HG03457 (cell line): ENCODE results near the gene TMEM221.

Experiments
- ATAC-seq: cut with Tn5 transposase; IDR thresholded peaks from one replicate; pipeline ENCODE4 v1.9.1; 2021; ENCODE audit warnings: moderate number of reproducible peaks; ENCODE audit not compliant: unreplicated experiment

TMEM221 gene

DNA sequence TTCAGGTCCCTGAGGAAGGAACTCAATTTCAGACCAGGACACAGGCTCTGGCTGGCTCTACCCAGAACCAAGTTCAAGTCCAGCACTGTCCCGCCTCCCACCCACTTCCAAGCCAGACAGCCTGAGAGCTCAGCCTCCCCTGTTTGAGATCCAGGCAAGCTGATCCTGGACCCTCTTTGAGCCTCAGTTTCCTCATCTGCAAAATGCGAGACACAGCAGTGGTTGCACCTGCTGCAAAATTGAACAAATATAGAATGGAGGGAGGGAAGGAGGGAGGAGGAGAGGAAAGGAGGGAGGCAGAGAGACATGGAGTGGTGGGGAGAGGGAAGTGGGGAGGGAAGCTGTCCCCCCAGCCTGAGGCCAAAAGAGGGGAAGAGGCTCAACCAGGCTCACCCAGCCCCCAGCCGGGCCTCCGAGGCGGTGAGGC, 751 bp downstream of the TMEM221 start:
- ATAC-seq: no peak

DNA sequence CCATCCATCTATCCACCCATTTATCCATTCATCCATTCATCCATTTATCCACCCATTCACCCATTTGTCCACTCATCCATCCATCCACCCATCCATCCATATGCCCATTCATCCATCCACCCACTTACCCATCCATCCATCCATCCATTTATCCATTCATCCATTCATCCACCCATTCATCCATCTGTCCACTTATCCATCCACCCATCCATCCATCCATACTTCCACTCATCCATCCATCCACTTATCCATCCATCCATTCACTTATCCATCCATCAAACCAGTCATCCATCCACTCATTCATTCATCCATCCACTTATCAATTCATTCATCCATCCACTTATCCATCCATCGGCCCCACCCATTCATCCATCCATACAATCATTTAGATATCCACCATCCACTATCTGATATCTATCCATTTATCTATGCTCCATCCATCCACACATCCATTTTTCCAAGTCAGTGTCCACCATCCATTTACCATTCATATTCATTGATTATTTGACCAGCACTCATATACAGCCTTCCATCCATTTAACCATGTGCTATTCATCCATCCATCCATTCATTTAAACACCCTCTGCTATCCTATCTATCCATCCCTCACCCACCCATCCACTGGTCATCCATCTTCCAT, 2.8 kb downstream of the TMEM221 start:
- no peak for ATAC-seq

DNA sequence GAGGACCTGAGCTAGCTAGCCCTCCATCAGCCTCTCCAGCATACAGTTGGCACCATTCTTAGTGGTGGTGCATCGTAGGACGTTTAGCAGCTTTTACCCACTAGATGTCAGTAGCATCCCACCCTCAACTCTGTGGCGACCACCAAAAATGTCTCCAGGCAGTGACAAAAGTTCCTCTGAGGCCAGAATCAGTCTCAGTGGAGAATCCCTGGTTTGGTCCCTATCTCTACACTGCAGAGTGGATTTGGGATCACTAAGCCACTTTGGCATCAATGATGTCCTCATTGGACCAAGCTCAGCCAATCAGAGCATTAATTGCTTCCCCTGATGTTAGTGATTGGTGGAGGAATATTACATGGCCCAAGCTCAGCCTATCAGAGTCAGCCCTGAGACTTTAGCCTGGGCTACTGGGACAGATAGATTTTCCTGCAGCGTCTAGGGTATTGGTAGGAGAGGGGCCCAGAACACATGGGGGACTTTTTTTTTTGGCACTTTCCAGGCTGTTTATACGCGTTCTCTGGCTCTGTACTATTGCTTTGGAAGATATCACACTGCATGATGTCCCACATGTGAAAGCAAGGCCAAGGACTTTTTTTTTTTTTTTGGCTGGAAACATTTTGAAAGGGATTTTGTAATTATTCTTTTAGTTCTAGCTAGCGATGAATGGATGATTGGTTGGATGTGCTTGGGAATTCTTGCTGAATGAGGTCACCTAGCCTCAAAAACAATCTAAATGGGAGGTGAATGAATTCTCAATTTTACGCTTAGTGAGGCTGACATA, 7.0 kb downstream of the TMEM221 start:
- ATAC-seq: no peak

DNA sequence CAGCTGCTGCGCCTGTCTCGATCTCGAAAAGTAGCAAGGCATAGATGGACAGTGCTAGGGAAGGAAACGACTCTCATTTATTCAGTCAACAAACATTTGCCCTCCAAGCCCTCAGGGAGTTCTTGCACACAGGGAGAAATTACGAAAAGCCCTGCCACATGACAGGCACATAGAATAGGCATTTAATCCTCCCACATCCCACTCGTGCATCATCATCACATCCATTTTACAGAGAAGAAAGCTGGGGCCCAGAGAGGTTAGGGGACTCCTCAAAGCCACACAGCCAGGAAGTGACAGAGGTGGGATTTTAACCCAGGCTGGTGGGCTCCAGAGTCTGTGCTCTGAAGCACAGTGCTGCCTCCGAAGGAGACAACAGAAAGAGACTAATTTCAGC, 11.6 kb downstream of the TMEM221 start:
- ATAC-seq: no peak

DNA sequence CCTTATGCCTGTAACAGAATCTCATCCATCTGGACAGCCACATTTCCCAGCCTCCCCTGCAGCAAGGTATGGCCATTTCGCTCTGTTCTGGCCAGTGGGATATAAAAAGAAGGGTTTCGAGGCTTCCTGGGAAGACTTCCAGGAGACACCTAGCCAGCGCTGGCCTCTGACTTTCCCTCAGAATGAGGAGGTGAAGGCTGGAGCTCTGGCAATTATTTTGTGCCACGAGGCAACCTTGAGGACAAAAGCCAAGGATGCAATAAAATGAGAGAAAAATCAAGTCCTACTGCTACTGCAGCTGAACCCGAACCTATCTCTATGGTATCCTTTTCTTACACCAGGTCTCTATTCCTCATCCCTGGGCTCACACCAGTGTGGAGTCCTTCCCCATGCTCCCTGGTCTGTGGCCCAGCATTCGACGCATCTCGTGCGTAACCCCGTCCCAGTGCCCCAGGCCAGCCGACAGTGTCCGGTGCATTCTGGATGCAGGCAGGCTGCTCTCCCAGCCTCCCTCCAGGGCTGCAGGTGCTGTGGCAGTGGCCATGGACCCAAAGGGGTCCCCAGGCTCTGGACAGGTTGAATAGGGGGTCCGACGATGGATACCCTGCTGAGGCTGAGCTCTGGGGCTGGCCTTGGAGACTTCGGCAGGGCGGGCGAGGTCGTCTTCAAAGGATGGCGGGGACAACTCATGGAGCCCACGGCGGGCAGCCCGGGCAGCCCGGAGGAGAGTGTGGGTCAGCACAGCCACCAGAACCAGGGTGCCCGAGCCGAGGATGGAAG, 12.2 kb downstream of the TMEM221 start:
- no peak for ATAC-seq

DNA sequence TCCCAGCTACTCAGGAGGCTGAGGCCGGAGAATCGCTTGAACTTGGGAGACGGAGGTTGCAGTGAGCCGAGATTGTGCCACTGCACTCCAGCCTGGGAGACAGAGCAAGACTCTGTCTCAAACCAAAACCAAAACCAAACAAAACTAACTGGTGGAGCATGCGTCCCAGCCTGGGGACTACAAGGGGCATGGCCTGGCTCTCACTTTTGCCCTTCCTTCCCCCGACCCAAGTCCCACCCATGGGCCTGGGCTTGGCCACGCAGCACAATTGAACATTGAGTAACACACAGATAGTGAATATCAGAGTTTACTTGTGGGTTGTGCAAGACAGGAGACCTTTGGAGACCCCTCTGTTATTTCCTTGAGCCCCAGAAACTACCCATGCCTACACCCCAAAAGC, 13.2 kb downstream of the TMEM221 start:
- no peak for ATAC-seq

DNA sequence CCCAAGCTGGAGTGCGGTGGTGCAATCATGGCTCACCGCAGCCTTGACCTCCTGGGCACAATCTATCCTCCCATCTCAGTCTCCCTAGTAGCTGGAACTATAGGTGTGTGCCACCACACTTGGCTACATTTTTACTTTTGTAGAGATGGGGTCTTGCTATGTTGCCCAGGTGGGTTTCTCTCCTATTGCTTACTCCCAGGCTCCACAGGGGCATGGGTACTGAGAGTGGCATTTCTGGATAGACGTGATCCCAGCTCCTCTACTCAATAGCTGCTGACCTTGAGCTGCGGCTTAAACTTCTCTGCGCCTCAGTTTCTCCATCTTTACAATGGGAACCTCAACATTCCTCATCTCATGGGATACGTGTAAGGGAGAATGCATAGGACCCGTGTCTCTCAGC, 17.1 kb downstream of the TMEM221 start:
- no peak for ATAC-seq

DNA sequence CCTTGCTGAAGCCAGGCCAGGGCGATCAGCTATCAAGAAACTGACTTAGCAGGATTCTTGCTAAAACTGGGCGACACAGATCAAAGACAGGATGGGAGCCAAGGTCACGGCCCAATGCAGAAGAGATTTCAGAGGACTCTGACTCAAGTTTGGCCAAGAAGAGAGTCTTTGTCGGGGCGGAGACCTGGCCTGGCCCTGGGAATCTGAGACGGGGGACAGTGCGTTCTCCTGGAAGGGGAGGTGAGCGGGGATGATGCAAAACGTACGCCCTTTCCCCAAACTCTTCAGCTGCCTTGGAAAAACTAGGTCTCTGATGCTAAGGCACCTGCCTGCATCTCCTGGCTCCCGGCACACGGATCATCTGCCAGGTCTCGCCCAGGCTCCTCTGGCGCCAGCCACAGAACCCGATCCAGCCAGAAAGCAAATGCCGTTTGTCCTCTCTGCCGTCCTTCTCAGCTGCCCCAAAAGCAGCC, 18.8 kb downstream of the TMEM221 start:
- no peak for ATAC-seq

DNA sequence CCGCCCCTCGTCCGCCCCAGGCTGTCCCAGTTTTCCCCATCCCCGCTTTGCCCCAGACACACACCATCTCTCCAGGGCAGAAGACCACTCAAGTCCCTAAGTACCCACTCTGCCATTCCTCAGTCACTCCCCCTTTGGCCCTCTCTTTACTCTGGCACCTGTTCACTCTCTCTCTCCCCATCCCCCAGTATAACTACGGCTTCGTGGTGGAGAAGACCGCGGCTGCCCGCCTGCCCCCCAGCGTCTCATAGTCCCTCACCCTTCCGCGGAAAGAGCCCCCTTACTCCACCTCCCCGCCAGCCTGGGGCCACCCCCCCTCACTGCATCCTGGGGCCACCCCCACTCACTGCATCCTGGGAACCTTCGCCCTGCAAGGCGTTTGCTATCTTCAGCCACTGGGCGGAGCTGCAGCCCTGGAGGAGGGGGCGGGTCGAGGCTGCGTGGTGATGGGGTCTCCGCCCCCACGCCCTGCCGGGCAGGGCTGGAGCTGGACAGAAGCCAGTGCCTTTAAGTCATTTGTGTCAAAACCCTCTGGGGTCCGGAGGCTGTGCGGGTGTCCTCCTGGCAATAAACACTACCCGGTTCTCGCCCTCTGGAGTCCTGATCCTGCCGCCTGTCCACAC, 23.6 kb downstream of the TMEM221 start:
- no peak for ATAC-seq

DNA sequence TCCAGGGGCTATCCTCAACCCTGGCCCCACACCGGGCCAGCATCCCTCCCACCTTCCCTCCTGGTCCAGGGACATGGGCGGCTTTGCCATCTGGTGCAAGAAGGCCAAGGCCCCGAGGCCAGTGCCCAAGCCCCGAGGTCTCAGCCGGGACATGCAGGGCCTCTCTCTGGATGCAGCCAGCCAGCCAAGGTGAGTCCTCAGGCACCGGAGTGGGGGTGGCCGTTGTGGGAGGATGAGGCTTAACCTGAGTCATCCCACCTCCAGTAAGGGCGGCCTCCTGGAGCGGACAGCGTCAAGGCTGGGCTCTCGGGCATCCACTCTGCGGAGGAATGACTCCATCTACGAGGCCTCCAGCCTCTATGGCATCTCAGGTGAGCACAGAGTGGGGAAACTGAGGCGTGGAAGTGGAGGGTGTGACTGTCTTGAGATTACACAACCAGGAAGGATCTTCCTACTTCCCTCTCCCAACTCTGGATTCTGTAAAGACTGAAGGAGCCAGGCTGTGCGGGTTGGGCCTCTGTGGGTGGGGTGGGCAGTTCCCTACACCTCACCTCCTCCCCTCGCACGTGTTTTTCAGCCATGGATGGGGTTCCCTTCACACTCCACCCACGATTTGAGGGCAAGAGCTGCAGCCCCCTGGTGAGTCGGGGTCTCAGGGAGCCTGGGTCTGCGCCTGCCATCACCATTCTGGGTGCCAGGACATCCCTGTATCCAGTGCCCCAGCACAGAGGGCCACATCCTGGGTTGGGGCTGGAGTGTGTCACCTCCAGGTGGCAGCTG, 24.8 kb downstream of the TMEM221 start:
- ATAC-seq: no peak

DNA sequence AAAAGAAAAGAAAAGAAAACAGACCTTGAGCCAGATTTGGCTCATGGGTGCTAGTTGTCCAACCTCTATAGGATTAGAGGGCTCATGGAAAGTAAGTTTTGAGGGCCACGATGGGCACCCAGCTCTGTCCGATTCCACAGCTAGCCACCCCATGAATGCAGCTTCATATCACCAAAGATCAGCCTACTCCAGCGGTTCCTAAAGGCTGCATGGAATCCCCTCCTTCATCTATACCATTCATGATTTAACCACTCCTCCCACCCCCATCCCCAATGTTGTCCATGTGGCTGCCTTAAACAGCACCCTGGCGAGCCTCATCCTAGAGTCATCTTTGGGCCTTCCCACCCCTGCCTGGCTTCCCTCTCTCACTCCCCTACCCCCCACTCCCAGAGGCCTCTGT, 26.5 kb downstream of the TMEM221 start:
- ATAC-seq: no peak

DNA sequence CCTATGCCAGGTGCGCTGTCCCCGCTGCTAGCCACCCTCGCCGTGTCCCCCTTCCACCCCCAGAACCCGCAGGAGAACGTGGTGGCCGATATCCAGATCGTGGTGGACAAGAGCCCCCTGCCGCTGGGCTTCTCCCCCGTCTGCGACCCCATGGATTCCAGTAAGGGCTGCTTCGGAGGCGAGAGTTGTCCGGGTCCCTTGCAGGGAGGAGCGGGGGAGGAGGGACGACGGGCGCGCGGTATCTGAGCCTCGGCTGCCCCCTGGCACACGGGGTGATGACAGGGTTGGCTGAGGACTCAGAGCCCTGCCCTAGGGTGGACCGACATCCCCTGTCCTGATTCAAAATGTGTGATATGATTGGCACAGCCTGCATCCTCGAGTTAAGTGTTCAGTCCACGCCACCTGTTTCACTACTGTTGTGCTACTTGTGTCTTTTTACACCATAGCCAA, 28.0 kb downstream of the TMEM221 start:
- peak; percentile 9 for ATAC-seq

DNA sequence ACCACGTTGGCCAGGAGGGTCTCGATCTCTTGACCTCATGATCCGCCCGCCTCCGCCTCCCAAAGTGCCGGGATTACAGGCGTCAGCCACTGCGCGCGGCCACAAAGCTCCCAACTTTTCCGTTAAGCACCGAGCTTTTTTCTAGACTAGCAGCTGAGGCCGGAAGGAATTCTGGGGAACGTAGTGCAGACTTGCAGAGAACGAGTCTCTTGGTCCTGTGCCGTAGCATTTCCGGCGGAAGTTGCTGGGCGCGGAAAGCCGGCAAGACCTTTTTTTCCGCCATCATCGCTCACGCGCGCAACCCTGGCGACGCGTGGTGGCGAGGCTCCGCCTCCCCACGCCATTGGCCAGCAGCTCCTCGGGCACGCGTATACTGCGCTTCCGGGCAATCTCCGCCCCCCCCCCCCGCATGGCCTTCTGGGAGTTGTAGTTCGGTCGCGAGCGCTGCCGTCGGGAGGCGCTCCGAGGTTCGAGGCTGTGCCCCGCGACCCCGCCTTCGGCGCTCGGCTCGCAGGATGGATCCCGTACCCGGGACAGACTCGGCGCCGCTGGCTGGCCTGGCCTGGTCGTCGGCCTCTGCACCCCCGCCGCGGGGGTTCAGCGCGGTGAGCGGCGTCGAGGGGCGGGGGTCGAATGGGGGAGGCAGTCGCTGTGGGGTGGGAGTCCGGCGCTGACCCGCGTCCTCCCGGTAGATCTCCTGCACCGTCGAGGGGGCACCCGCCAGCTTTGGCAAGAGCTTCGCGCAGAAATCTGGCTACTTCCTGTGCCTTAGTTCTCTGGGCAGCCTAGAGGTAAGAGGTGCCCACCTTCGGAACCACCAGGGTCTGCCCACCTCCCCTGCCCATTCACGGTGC, 28.6 kb downstream of the TMEM221 start, which contains the start of gene MVB12A:
Gene MVB12A, plus strand, starts transcription at position 427 of the 854 bp plus-strand sequence. Its CDS starts 89 bp downstream, at position 516.
- peak; percentile 60 for ATAC-seq

DNA sequence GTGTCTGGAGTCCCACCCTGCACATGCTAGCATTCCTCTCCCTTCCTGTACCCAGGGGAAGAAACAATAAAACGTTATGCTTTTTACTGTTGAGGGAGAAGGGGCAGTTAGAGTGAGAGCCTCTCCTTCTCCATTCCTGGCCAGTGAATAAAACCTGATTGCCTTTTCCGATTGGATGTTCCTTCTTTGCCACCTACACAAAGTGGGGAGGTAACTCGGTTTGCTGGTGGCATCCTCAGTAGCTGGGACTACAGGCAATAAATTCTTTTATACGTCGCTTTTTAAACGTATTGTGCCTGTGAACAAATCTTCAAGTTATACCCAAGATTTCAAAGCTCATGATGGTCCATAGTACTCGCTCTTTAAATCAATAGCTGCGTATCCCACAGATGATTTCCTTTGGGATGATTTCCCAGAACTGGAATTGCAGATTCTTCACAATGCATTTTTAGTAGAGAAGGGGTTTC, 29.3 kb downstream of the TMEM221 start:
- no peak for ATAC-seq

DNA sequence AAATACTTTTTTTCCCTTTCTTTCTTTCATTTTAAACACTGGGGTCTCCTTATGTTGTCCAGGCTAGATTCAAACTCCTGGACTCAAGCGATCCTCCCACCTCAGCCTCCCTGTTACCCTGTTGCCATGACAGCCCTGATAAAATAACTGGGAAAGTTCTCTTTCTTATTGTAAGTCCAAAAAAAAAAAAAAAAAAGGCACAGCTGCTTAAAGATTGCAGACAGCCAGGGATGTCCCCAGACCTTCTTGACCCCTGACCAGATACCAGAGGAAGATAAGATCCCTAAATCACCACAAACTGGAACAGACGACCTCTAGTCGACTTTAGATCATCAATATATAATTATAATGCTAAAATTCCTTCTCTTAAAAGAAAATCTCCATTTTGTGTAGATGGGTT, 29.8 kb downstream of the TMEM221 start:
- ATAC-seq: no peak

DNA sequence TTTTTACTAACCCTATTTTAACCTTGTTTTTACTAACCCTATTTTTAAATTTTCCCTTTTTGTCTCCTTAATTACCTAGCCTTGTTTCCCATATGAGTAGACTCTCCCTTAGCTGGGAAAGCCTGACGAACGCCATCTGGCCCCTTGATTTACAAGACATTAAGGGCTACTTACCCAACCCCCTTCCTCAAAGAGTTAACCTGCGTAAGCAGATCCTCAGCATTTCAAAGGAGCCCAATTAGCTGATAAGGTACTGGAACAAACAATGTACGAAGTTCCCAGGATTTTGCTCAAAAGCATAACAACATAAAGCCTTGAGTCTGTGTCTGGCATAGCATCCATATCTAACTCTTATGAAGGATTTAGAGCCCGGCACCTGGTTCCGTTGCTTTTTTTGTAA, 33.3 kb downstream of the TMEM221 start:
- ATAC-seq: no peak

DNA sequence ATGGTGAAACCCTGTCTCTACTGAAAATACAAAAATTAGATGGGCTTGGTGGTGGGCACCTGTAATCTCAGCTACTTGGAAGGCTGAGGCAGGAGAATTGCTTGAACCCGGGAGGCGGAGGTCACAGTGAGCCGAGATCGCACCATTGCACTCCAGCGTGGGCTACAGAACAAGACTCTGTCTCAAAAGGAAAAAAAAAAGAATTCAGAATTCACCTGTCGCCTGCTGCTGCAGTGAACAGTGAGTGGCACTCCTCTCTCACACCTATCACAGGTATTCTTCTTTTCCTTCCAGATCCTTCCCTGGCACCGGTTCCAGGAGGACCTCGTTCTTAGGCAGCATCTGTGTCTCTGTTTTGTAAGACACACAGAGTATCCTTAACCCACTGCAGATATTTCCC, 34.4 kb downstream of the TMEM221 start:
- ATAC-seq: no peak

DNA sequence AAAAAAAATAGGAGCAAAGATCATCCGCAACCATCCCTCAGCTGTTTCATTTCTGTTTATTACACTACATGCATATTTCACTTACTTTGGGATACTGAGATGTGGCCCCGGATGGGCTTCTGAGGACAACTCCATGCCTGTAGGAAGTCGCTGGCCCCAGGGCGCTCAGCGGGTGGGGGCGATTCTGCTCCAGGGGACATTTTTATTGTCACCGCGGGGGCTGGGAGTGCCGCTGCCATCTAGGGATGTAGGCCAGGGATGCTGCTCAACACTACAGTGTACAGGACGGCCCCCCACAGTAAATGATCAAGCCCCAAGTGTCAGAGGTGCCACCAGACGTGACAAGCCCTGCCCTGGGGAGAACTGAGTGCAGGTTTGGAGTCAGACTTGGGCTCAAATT, 36.7 kb downstream of the TMEM221 start:
- no peak for ATAC-seq

DNA sequence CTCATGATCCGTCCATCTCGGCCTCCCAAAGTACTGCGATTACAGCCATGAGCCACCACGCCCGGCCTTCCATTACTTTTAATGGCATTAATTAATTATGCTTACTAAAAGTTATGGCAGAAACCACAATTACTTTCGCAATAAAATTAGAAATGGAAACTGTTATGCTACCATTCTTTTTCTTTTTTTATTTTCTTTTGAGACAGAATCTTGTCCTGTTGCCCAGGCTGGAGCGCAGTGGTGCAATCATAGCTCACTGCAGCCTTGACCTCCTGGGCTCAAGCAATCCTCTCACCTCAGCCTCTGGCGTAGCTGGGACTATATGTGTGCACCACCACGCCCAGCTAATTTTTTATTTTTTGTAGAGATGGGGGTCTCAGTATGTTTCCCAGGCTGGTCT, 38.5 kb downstream of the TMEM221 start:
- ATAC-seq: no peak
